Suprapubic skin (tissue), 3 donors: Measurements from ENCODE around the gene FAM72C.
"Not testable (repeated sequence)": the region's sequence is repeated elsewhere in the genome, so short reads cannot be mapped to it uniquely, and the experiment has no call there.

Experiments
- CTCF ChIP-seq, 2 donors: fragments of 200-600 bp in 1 of 2; fragments of 450-650 bp in 1 of 2; sonication (generic) in 1 of 2; IDR thresholded peaks; one replicate each; pipeline ENCODE4 v1.5.1; 2016 to 2019; ENCODE audit warnings: antibody characterized with exemption in 2 of 2, mild to moderate bottlenecking in 1 of 2, moderate library complexity in 1 of 2
- POLR2A ChIP-seq, 2 donors: fragments of 450-650 bp; IDR thresholded peaks; one replicate each; pipeline ENCODE4 v1.6.1; 2017; ENCODE audit warnings: antibody characterized with exemption in 2 of 2, mild to moderate bottlenecking in 2 of 2, moderate library complexity in 2 of 2

DNA sequence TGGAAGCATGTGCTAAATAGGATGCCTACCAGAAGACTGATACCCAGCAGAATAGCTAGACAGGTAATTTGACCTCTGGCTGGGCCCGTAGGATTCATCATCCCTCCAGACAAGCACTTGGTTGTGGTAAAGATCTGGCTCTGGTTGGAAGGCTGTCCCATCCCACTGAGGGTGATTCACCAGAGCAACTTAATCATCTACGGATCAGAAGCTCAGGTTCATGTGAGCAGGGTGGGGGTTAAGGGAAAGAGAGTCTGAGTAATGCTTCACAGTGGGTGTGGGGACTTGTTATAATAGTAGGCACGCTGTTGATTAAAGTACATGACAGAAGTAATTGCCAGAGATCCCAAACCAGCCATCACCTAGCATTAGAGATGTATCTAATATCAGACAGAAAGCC lies 26.5 kb downstream of the FAM72C start:
- not testable (repeated sequence) for TF ChIP-seq CTCF, POLR2A (IDR thresholded peaks at IDR 0.05)
